WERI-Rb-1 (cell line): ENCODE data around the gene ZFYVE28.

Source experiments
- DNase-seq: peaks from one replicate; pipeline ENCODE4 v3.0.0-alpha.2; 2020
- H3K27ac ChIP-seq: fragments of 250-450 bp; sonication (Bioruptor Pico); 2 replicates; pipeline ENCODE4 v1.5.1; 2020; ENCODE audit warnings: mild to moderate bottlenecking, moderate library complexity
- H3K27me3 ChIP-seq: fragments of 250-450 bp; sonication (Bioruptor Pico); 2 replicates; pipeline ENCODE4 v1.5.1; 2021; ENCODE audit warnings: mild to moderate bottlenecking, low read depth, moderate library complexity; ENCODE audit not compliant: insufficient read depth, severe bottlenecking
- H3K36me3 ChIP-seq: fragments of 250-450 bp; sonication (Bioruptor Pico); 2 replicates; pipeline ENCODE4 v1.5.1; 2020; ENCODE audit warnings: mild to moderate bottlenecking, moderate library complexity
- H3K4me3 ChIP-seq: 2 replicates; pipeline ENCODE4 v1.5.1; 2011; ENCODE audit warnings: low read depth, mild to moderate bottlenecking, control low read depth, low read length
- H3K9me3 ChIP-seq: fragments of 250-450 bp; sonication (Bioruptor Pico); 2 replicates; pipeline ENCODE4 v1.5.1; 2021; ENCODE audit warnings: mild to moderate bottlenecking, moderate library complexity; ENCODE audit not compliant: severe bottlenecking
- CTCF ChIP-seq: IDR thresholded peaks from 2 replicates; pipeline ENCODE4 v1.5.1; 2011; ENCODE audit warnings: low read depth, mild to moderate bottlenecking, control low read depth, inconsistent platforms, low read length

The ZFYVE28 gene

GRCh38 chr4:2365913-2366210 is 52.6 kb downstream of the ZFYVE28 start:
- TF ChIP-seq CTCF, result no peak
- no peaks in the 10 kb centered on the region for H3K27me3 ChIP-seq
- H3K27ac ChIP-seq, result peak overlapping the region; percentile 26; the same call in 1 of the 2 replicates
- H3K4me3 ChIP-seq, result no peak overlapping the region
- peaks cover 9% of the 10 kb centered on the region for H3K9me3 ChIP-seq
- peak; percentile 4 for DNase-seq
- H3K36me3 ChIP-seq, result no peaks in the 10 kb centered on the region

DNA sequence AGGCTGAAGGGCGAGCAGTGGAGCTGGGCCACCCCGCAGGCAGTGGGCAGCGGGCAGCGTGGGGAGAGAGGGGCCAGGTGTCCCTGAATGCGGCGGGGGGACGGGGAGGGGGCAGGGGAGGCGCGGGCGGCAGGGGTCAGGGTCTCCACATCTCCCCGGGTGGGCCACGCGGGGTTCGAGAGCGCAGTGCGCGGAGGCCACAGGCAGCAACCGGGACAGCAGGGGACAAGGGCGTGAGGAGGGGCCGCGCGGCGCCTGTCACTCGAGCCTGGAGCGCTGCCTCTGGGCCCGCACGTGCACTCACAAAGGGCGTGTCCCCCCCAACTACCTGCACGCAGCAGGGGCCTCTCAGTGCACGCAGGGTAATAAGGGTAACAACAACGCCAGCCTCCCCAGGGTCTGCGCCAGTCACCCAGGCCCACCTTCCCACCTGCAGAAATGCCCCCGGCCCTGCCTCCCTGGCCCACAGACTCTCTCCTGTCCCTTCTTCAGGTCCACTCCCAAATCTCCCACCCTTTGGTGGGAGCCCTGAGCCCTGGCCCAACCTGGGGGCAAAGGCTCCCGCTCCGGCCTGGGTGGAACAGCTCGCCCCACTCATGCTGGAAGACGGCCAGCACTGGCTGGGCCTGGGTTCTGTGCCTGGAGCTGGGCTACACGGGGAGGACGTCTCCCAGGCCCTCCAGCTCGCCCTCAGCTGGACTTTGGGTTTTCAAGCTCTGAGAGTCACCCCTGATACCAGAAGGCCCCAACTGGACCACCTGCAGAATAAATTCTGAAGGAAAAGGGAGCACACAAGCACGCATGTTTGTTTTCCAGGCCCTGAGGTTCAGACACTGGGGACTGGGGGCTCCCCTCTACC is 53.2 kb downstream of the ZFYVE28 start:
- H3K9me3 ChIP-seq, result peaks cover 9% of the 10 kb centered on the region
- H3K36me3 ChIP-seq, result no peaks in the 10 kb centered on the region
- no peak overlapping the region; the same call in 1 of the 2 replicates for H3K27ac ChIP-seq
- H3K4me3 ChIP-seq, result no peak overlapping the region
- TF ChIP-seq CTCF, result no peak
- H3K27me3 ChIP-seq, result no peaks in the 10 kb centered on the region
- peak; percentile 6 for DNase-seq

GRCh38 chr4:2364654-2365053 is 53.8 kb downstream of the ZFYVE28 start:
- no peak for TF ChIP-seq CTCF
- Histone ChIP-seq H3K36me3 (no peaks in the 10 kb centered on the region), H3K27ac (no peak overlapping the region), H3K27me3 (no peaks in the 10 kb centered on the region), H3K4me3 (no peak overlapping the region), H3K9me3 (peaks cover 9% of the 10 kb centered on the region)
- no peak for DNase-seq

- Histone ChIP-seq H3K36me3 (no peaks in the 10 kb centered on the region), H3K27me3 (no peaks in the 10 kb centered on the region), H3K27ac (no peak overlapping the region), H3K4me3 (no peak overlapping the region), H3K9me3 (peaks cover 7% of the 10 kb centered on the region)
- TF ChIP-seq CTCF, result no peak
- peak; percentile 6 for DNase-seq
These were observed 54.3 kb downstream of the ZFYVE28 start for GRCh38 chr4:2363951-2364653.

- TF ChIP-seq CTCF, result no peak
- Histone ChIP-seq H3K4me3 (no peak overlapping the region), H3K27ac (peak overlapping the region; percentile 57), H3K9me3 (no peaks in the 10 kb centered on the region), H3K36me3 (no peaks in the 10 kb centered on the region), H3K27me3 (no peaks in the 10 kb centered on the region)
- DNase-seq, result peak; percentile 31
These were observed 55.3 kb downstream of the ZFYVE28 start for GRCh38 chr4:2363056-2363721.
